HCT116 (cell line): Measurements from ENCODE around the gene FRAT2. TPM values are rescaled to one million over a fixed set of nuclear protein-coding genes. Genes with fewer than 3 reads are reported as not detected.

Experiments used
- ATAC-seq: fragments of 200-7000 bp; cut with Tn5 transposase; 2 replicates; pipeline ENCODE4 v1.9.1; 2020; ENCODE audit warnings: mild to moderate bottlenecking, moderate library complexity
- BruUV-seq: library from RNA; stranded (reverse); fragments of 400-500 nt; replicated peaks from 2 replicates; lab custom pipeline; 2021; lab: Mats Ljungman, UMichigan
- CTCF ChIA-PET: fragments of 300-600 bp; sonication (Branson Sonifier 250); formaldehyde crosslinking; loops from one replicate; lab custom pipeline; 2021; ENCODE audit warnings: antibody characterized with exemption; lab: Charles Lee
- POLR2A ChIA-PET: fragments of 300-600, 350-600 bp; sonication (Branson Sonifier 250); formaldehyde crosslinking; loops from one replicate; lab custom pipeline; 2021; ENCODE audit warnings: antibody characterized with exemption; lab: Charles Lee
- RAD21 ChIA-PET, 2 experiments: fragments of 300-600 bp; sonication (Branson Sonifier 250); formaldehyde crosslinking; loops; one replicate each; lab custom pipeline; 2023; ENCODE audit warnings: low total read pairs in 2 of 2; ENCODE audit not compliant: uncharacterized antibody in 2 of 2, unreplicated experiment in 2 of 2, low non-redundant PET in 1 of 2; lab: Charles Lee
- DNase-seq: peaks from one replicate; pipeline ENCODE4 v3.0.0-alpha.2; 2010; ENCODE audit warnings: low read depth, low spot score
- H2AFZ ChIP-seq: fragments of 200-600 bp; shearing (Covaris generic), sonication (generic); 2 replicates; pipeline ENCODE4 v1.6.1; 2017; ENCODE audit warnings: low read depth, mixed run types, mixed read lengths, antibody characterized with exemption, low read length; ENCODE audit not compliant: poor library complexity, severe bottlenecking
- H3K27ac ChIP-seq: 2 replicates; pipeline ENCODE4 v1.5.1; 2012; ENCODE audit warnings: low read depth, low read length
- H3K27me3 ChIP-seq: fragments of 200-600 bp; sonication (generic); 2 replicates; pipeline ENCODE4 v1.6.1; 2016; ENCODE audit warnings: mixed run types, low read length, mixed read lengths; ENCODE audit not compliant: insufficient read depth
- H3K36me3 ChIP-seq, 2 experiments: fragments of 200-500 bp in 1 of 2; fragments of 200-600 bp in 1 of 2; sonication (Bioruptor generic) in 1 of 2; sonication (generic) in 1 of 2; 2 replicates each; pipeline versions ENCODE4 v1.5.1 to v1.6.1; 2014 to 2016; ENCODE audit warnings: low read length in 2 of 2, inconsistent platforms in 1 of 2, mixed read lengths in 1 of 2, mixed run types in 1 of 2; ENCODE audit not compliant: insufficient read depth in 2 of 2, control insufficient read depth in 1 of 2
- H3K4me1 ChIP-seq, 2 experiments: fragments of 200-600 bp in 1 of 2; sonication (generic) in 1 of 2; 2 replicates each; pipeline versions ENCODE4 v1.5.1 to v1.6.1; 2012 to 2017; ENCODE audit warnings: low read length in 2 of 2, inconsistent platforms in 1 of 2, mild to moderate bottlenecking in 1 of 2, mixed read lengths in 1 of 2, mixed run types in 1 of 2, moderate library complexity in 1 of 2; ENCODE audit not compliant: insufficient read depth in 2 of 2, control insufficient read depth in 1 of 2
- H3K4me2 ChIP-seq: fragments of 200-600 bp; sonication (generic); 2 replicates; pipeline ENCODE4 v1.6.1; 2017; ENCODE audit warnings: mixed run types, low read length, mixed read lengths
- H3K4me3 ChIP-seq, 2 experiments: fragments of 200-600 bp in 1 of 2; sonication (generic) in 1 of 2; replicated peaks in 1 of 2; 2 replicates each; pipeline ENCODE4 v1.5.1; 2011 to 2016; ENCODE audit warnings: low read length in 2 of 2, control low read depth in 1 of 2, low read depth in 1 of 2, mild to moderate bottlenecking in 1 of 2, mixed read lengths in 1 of 2, mixed run types in 1 of 2
- H3K79me2 ChIP-seq: fragments of 200-600 bp; sonication (generic); 2 replicates; pipeline ENCODE4 v1.6.1; 2017; ENCODE audit warnings: mild to moderate bottlenecking, mixed run types, low read length, moderate library complexity, mixed read lengths; ENCODE audit not compliant: insufficient read depth
- H3K9ac ChIP-seq: fragments of 200-600 bp; sonication (generic); 2 replicates; pipeline ENCODE4 v1.6.1; 2016; ENCODE audit warnings: low read length, mixed read lengths
- H3K9me2 ChIP-seq: fragments of 200-600 bp; sonication (generic), shearing (Covaris generic); 2 replicates; pipeline ENCODE4 v1.6.1; 2017; ENCODE audit warnings: mixed run types, mild to moderate bottlenecking, moderate library complexity; ENCODE audit not compliant: insufficient read depth
- H3K9me3 ChIP-seq, 2 experiments: fragments of 200-500 bp in 1 of 2; fragments of 200-600 bp in 1 of 2; sonication (Bioruptor generic) in 1 of 2; sonication (generic) in 1 of 2; 2 replicates each; pipeline ENCODE4 v1.6.1; 2014 to 2017; ENCODE audit warnings: low read length in 2 of 2, mixed read lengths in 2 of 2, inconsistent platforms in 1 of 2, low read depth in 1 of 2, mild to moderate bottlenecking in 1 of 2, mixed run types in 1 of 2, moderate library complexity in 1 of 2; ENCODE audit not compliant: control insufficient read depth in 1 of 2, insufficient read depth in 1 of 2
- H4K20me1 ChIP-seq: fragments of 200-600 bp; sonication (generic), shearing (Covaris generic); 2 replicates; pipeline ENCODE4 v1.6.1; 2017; ENCODE audit warnings: mixed run types, mild to moderate bottlenecking, moderate library complexity; ENCODE audit not compliant: insufficient read depth
- CBX3 ChIP-seq: IDR thresholded peaks from 2 replicates; pipeline ENCODE4 v1.6.1; 2012; ENCODE audit warnings: low read depth
- EGR1 ChIP-seq: IDR thresholded peaks from 2 replicates; pipeline ENCODE4 v1.6.1; 2012; ENCODE audit warnings: low read depth
- EZH2 ChIP-seq: fragments of 200-600 bp; sonication (generic); IDR thresholded peaks from 2 replicates; pipeline ENCODE4 v1.6.1; 2017; ENCODE audit warnings: antibody characterized with exemption, mixed run types
- EZH2phosphoT487 ChIP-seq: fragments of 200-600 bp; IDR thresholded peaks from 2 replicates; pipeline ENCODE4 v1.6.1; 2018; ENCODE audit warnings: antibody characterized with exemption, borderline replicate concordance
- FOSL1 ChIP-seq: IDR thresholded peaks from 2 replicates; pipeline ENCODE4 v1.6.1; 2012; ENCODE audit warnings: low read depth
- JUND ChIP-seq: IDR thresholded peaks from 2 replicates; pipeline ENCODE4 v1.6.1; 2012
- POLR2A ChIP-seq: IDR thresholded peaks from 2 replicates; pipeline ENCODE4 v1.7.0; 2011; ENCODE audit warnings: borderline replicate concordance; ENCODE audit not compliant: insufficient read depth, insufficient read length; ENCODE audit errors: extremely low read depth
- POLR2AphosphoS5 ChIP-seq: IDR thresholded peaks from 2 replicates; pipeline ENCODE4 v1.6.1; 2011; ENCODE audit warnings: mild to moderate bottlenecking, low read depth, low read length, moderate library complexity
- RAD21 ChIP-seq: IDR thresholded peaks from 2 replicates; pipeline ENCODE4 v1.6.1; 2012; ENCODE audit warnings: low read depth, mild to moderate bottlenecking
- SRF ChIP-seq: IDR thresholded peaks from 2 replicates; pipeline ENCODE4 v1.6.1; 2012; ENCODE audit warnings: low read depth
- TCF7L2 ChIP-seq: IDR thresholded peaks from 2 replicates; pipeline ENCODE4 v1.7.0; 2011; ENCODE audit warnings: borderline replicate concordance, inconsistent platforms; ENCODE audit not compliant: insufficient read depth, insufficient read length; ENCODE audit errors: extremely low read depth
- YY1 ChIP-seq: IDR thresholded peaks from 2 replicates; pipeline ENCODE4 v1.6.1; 2011; ENCODE audit warnings: low read length, low read depth, moderate library complexity, mild to moderate bottlenecking; ENCODE audit not compliant: insufficient replicate concordance; ENCODE audit errors: extremely low read depth
- ZFX ChIP-seq: fragments of 450-650 bp; IDR thresholded peaks from 2 replicates; pipeline ENCODE4 v1.6.1; 2017
- intact Hi-C: fragments of 100-400 bp; cut with micrococcal nuclease; formaldehyde crosslinking; loops from 2 replicates; pipeline ENCODE4 v1.10.0; 2022
- total RNA-seq: library from RNA; stranded (reverse); gene quantifications from one replicate; pipeline ENCODE4 v1.2.1, GENCODE V29; 2021; ENCODE audit not compliant: unreplicated experiment
- TF ChIP-seq, protein P1 (sequence below): IDR thresholded peaks from 2 replicates; pipeline ENCODE4 v1.6.1; 2012
- TF ChIP-seq, protein P2 (sequence below): IDR thresholded peaks from 2 replicates; pipeline ENCODE4 v1.6.1; 2012; ENCODE audit warnings: low read depth

The FRAT2 gene
- total RNA-seq, 1 experiment from 2014 or later = 10.7 TPM

GRCh38 chr10:97332591-97333350 lies 1.8 kb downstream of the FRAT2 start:
- TF ChIP-seq EZH2 (no peak), EZH2phosphoT487 (no peak), RAD21 (no peak), EGR1 (no peak), CBX3 (no peak), TCF7L2 (no peak), YY1 (no peak), JUND (no peak), POLR2A (no peak), SRF (no peak), POLR2AphosphoS5 (no peak), FOSL1 (no peak), ZFX (no peak)
- TF ChIP-seq, protein P1, sequence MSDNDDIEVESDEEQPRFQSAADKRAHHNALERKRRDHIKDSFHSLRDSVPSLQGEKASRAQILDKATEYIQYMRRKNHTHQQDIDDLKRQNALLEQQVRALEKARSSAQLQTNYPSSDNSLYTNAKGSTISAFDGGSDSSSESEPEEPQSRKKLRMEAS = no peak
- TF ChIP-seq, protein P2, sequence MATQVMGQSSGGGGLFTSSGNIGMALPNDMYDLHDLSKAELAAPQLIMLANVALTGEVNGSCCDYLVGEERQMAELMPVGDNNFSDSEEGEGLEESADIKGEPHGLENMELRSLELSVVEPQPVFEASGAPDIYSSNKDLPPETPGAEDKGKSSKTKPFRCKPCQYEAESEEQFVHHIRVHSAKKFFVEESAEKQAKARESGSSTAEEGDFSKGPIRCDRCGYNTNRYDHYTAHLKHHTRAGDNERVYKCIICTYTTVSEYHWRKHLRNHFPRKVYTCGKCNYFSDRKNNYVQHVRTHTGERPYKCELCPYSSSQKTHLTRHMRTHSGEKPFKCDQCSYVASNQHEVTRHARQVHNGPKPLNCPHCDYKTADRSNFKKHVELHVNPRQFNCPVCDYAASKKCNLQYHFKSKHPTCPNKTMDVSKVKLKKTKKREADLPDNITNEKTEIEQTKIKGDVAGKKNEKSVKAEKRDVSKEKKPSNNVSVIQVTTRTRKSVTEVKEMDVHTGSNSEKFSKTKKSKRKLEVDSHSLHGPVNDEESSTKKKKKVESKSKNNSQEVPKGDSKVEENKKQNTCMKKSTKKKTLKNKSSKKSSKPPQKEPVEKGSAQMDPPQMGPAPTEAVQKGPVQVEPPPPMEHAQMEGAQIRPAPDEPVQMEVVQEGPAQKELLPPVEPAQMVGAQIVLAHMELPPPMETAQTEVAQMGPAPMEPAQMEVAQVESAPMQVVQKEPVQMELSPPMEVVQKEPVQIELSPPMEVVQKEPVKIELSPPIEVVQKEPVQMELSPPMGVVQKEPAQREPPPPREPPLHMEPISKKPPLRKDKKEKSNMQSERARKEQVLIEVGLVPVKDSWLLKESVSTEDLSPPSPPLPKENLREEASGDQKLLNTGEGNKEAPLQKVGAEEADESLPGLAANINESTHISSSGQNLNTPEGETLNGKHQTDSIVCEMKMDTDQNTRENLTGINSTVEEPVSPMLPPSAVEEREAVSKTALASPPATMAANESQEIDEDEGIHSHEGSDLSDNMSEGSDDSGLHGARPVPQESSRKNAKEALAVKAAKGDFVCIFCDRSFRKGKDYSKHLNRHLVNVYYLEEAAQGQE = no peak
- TF ChIP-seq, all 23 proteins: peak for 0
- intact Hi-C loops = no loop called here
- Histone ChIP-seq H3K27ac (no peak overlapping the region), H3K9me3 (no peaks in the 10 kb centered on the region), H3K27me3 (no peaks in the 10 kb centered on the region), H3K9me2 (no peaks in the 10 kb centered on the region), H3K36me3 (no peaks in the 10 kb centered on the region), H3K79me2 (no peaks in the 10 kb centered on the region), H3K4me1 (peaks cover 41 to 51% of the 10 kb centered on the region in 2 experiments), H4K20me1 (no peaks in the 10 kb centered on the region), H2AFZ (no peak overlapping the region), H3K9ac (no peak overlapping the region), H3K4me3 (no peak overlapping the region), H3K4me2 (peak overlapping the region; percentile 87; the same call in 1 of the 2 replicates)
- BruUV-seq = TSS peak; percentile 74
- DNase-seq (no peak), ATAC-seq (no peak)
- CTCF ChIA-PET = no interaction called here
- POLR2A ChIA-PET = no interaction called here
- RAD21 ChIA-PET = no interaction called here
